HepG2 (cell line): ENCODE results near the gene XPR1. TPM values are rescaled to one million over a fixed set of nuclear protein-coding genes. Genes with fewer than 3 reads are reported as not detected.

Experiments
- CENPT ChIP-seq: sonication (generic); formaldehyde crosslinking; IDR thresholded peaks from 2 replicates; pipeline ENCODE4 v1.8.0; 2022; ENCODE audit warnings: low read depth, mild to moderate bottlenecking, moderate library complexity, missing genetic modification reagents
- MED13 ChIP-seq: sonication (generic); formaldehyde crosslinking; IDR thresholded peaks from 2 replicates; pipeline ENCODE4 v1.5.0; 2020; ENCODE audit warnings: missing genetic modification reagents
- SMYD3 ChIP-seq: sonication (generic); formaldehyde crosslinking; IDR thresholded peaks from 2 replicates; pipeline ENCODE4 v1.8.1; 2023; ENCODE audit warnings: mild to moderate bottlenecking, missing genetic modification reagents
- SOX13 ChIP-seq, 3 experiments: fragments of 450-650 bp in 1 of 3; sonication (generic) in 1 of 3; formaldehyde crosslinking in 1 of 3; IDR thresholded peaks in 2 of 3; conservative IDR thresholded peaks in 1 of 3; 2 replicates each; pipeline versions ENCODE4 v1.5.0 to v1.6.1; 2016 to 2020; ENCODE audit warnings: antibody characterized with exemption in 1 of 3, mild to moderate bottlenecking in 1 of 3, missing compliant biosample characterization in 1 of 3, missing genetic modification reagents in 1 of 3, moderate library complexity in 1 of 3
- ZNF256 ChIP-seq: sonication (generic); formaldehyde crosslinking; conservative IDR thresholded peaks from 2 replicates; pipeline ENCODE4 v1.4.0; 2020; ENCODE audit warnings: missing genetic modification reagents
- ZNF552 ChIP-seq: sonication (generic); formaldehyde crosslinking; IDR thresholded peaks from 2 replicates; pipeline ENCODE4 v1.9.0; 2022; ENCODE audit warnings: missing genetic modification reagents, mild to moderate bottlenecking, borderline replicate concordance
- ZNF83 ChIP-seq: sonication (generic); formaldehyde crosslinking; IDR thresholded peaks from 2 replicates; pipeline ENCODE4 v1.4.0; 2020; ENCODE audit warnings: missing genetic modification reagents, mild to moderate bottlenecking, borderline replicate concordance
- ZNF883 ChIP-seq: sonication (generic); formaldehyde crosslinking; IDR thresholded peaks from 2 replicates; pipeline ENCODE4 v1.5.1; 2020; ENCODE audit warnings: mild to moderate bottlenecking, missing genetic modification reagents; ENCODE audit errors: not compliant biosample characterization
- polyA plus RNA-seq, 8 experiments: library from polyadenylated mRNA; depleted of rRNA in 3 of 8; stranded (reverse) in 7 of 8; unstranded in 1 of 8; fragments of >200 nt; fragmentation: Illumina TruSeq in 4 of 8; extraction: Trizol in 4 of 8; gene quantifications; 2 replicates each; pipeline versions ENCODE4 v1.2.1 to v1.2.3, GENCODE V29; 2011 to 2016; ENCODE audit warnings: low read depth in 4 of 8, missing spikeins in 1 of 8, mixed read lengths in 1 of 8; ENCODE audit not compliant: insufficient read depth in 1 of 8
- total RNA-seq, 5 experiments: library from RNA; depleted of rRNA; stranded (reverse); fragments of >200 nt; fragmentation: Illumina TruSeq; extraction: Trizol; gene quantifications; 2 replicates each; pipeline ENCODE4 v1.2.3, GENCODE V29; 2016; ENCODE audit warnings: low read depth in 1 of 5
- TF ChIP-seq, protein P1 (sequence below), 2 experiments: fragments of 450-650 bp in 1 of 2; sonication (generic) in 1 of 2; formaldehyde crosslinking in 1 of 2; IDR thresholded peaks; 2 replicates each; pipeline versions ENCODE4 v1.6.1 to v1.8.0; 2016 to 2022; ENCODE audit warnings: antibody characterized with exemption in 1 of 2, mild to moderate bottlenecking in 1 of 2, missing genetic modification reagents in 1 of 2
- TF ChIP-seq, protein P2 (sequence below): sonication (generic); formaldehyde crosslinking; IDR thresholded peaks from 2 replicates; pipeline ENCODE4 v1.8.1; 2023; ENCODE audit warnings: mild to moderate bottlenecking, missing genetic modification reagents
- TF ChIP-seq, protein P3 (sequence below): sonication (generic); formaldehyde crosslinking; IDR thresholded peaks from 2 replicates; pipeline ENCODE4 v1.4.0; 2020; ENCODE audit warnings: mild to moderate bottlenecking, low read depth, missing genetic modification reagents
- TF ChIP-seq, protein P4 (sequence below): IDR thresholded peaks from 2 replicates; pipeline ENCODE4 v1.6.1; 2016; ENCODE audit warnings: mild to moderate bottlenecking, missing biosample characterization, missing genetic modification reagents
- TF ChIP-seq, protein P5 (sequence below): sonication (generic); formaldehyde crosslinking; conservative IDR thresholded peaks from 2 replicates; pipeline ENCODE4 v1.4.0; 2020; ENCODE audit warnings: missing genetic modification reagents
- TF ChIP-seq, protein P6 (sequence below): IDR thresholded peaks from 2 replicates; pipeline ENCODE4 v1.6.1; 2016

The XPR1 gene
- total and polyA plus RNA-seq, 2 of the 13 experiments (the other 11 are each of a cell fraction or from before 2014, with no cell fraction given): 22.3 to 23.6 TPM

DNA sequence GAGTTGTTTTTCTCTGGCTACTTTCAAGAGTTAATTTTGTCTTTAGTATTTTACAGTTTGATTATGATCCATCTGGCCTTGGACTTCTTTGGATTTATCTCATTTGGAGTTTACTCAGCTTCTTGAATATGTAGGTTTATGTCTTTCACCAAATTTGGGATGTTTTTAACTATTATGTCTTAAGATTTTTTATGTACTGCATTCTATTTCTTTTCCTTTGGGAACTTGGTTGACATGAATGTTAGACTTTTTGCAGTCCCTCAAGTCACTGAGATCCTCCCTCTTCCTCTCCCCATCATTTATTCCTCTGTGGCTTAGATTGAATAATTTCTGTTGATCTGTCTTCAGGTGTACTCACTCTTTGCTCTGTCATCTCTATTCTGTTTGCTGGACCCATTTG, 112.0 kb downstream of the XPR1 start (continued):
- TF ChIP-seq, protein P1, sequence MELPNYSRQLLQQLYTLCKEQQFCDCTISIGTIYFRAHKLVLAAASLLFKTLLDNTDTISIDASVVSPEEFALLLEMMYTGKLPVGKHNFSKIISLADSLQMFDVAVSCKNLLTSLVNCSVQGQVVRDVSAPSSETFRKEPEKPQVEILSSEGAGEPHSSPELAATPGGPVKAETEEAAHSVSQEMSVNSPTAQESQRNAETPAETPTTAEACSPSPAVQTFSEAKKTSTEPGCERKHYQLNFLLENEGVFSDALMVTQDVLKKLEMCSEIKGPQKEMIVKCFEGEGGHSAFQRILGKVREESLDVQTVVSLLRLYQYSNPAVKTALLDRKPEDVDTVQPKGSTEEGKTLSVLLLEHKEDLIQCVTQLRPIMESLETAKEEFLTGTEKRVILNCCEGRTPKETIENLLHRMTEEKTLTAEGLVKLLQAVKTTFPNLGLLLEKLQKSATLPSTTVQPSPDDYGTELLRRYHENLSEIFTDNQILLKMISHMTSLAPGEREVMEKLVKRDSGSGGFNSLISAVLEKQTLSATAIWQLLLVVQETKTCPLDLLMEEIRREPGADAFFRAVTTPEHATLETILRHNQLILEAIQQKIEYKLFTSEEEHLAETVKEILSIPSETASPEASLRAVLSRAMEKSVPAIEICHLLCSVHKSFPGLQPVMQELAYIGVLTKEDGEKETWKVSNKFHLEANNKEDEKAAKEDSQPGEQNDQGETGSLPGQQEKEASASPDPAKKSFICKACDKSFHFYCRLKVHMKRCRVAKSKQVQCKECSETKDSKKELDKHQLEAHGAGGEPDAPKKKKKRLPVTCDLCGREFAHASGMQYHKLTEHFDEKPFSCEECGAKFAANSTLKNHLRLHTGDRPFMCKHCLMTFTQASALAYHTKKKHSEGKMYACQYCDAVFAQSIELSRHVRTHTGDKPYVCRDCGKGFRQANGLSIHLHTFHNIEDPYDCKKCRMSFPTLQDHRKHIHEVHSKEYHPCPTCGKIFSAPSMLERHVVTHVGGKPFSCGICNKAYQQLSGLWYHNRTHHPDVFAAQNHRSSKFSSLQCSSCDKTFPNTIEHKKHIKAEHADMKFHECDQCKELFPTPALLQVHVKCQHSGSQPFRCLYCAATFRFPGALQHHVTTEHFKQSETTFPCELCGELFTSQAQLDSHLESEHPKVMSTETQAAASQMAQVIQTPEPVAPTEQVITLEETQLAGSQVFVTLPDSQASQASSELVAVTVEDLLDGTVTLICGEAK (IDR thresholded peaks at IDR 0.05): no peak
- TF ChIP-seq, protein P1 (CRISPR knock-in tag; IDR thresholded peaks at IDR 0.05): no peak
- no peak for TF ChIP-seq ZNF883 (CRISPR knock-in tag)
- no peak for TF ChIP-seq SMYD3 (CRISPR knock-in tag)
- TF ChIP-seq, protein P2, sequence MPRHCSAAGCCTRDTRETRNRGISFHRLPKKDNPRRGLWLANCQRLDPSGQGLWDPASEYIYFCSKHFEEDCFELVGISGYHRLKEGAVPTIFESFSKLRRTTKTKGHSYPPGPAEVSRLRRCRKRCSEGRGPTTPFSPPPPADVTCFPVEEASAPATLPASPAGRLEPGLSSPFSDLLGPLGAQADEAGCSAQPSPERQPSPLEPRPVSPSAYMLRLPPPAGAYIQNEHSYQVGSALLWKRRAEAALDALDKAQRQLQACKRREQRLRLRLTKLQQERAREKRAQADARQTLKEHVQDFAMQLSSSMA: no peak
- no peak for TF ChIP-seq CENPT (CRISPR knock-in tag)
- TF ChIP-seq MED13 (CRISPR knock-in tag): no peak
- TF ChIP-seq, protein P3, sequence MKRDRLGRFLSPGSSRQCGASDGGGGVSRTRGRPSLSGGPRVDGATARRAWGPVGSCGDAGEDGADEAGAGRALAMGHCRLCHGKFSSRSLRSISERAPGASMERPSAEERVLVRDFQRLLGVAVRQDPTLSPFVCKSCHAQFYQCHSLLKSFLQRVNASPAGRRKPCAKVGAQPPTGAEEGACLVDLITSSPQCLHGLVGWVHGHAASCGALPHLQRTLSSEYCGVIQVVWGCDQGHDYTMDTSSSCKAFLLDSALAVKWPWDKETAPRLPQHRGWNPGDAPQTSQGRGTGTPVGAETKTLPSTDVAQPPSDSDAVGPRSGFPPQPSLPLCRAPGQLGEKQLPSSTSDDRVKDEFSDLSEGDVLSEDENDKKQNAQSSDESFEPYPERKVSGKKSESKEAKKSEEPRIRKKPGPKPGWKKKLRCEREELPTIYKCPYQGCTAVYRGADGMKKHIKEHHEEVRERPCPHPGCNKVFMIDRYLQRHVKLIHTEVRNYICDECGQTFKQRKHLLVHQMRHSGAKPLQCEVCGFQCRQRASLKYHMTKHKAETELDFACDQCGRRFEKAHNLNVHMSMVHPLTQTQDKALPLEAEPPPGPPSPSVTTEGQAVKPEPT (CRISPR knock-in tag): no peak
- TF ChIP-seq ZNF83: no peak
- TF ChIP-seq, protein P4, sequence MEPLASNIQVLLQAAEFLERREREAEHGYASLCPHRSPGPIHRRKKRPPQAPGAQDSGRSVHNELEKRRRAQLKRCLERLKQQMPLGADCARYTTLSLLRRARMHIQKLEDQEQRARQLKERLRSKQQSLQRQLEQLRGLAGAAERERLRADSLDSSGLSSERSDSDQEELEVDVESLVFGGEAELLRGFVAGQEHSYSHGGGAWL (CRISPR knock-in tag): no peak
- TF ChIP-seq SOX13 (IDR thresholded peaks at IDR 0.05): no peak
- TF ChIP-seq SOX13 (CRISPR knock-in tag; conservative IDR thresholded peaks at IDR 0.05 in 1 of 2, IDR thresholded peaks at IDR 0.05 in 1 of 2): no peak
- TF ChIP-seq ZNF256 (CRISPR knock-in tag): no peak
- TF ChIP-seq, protein P5, sequence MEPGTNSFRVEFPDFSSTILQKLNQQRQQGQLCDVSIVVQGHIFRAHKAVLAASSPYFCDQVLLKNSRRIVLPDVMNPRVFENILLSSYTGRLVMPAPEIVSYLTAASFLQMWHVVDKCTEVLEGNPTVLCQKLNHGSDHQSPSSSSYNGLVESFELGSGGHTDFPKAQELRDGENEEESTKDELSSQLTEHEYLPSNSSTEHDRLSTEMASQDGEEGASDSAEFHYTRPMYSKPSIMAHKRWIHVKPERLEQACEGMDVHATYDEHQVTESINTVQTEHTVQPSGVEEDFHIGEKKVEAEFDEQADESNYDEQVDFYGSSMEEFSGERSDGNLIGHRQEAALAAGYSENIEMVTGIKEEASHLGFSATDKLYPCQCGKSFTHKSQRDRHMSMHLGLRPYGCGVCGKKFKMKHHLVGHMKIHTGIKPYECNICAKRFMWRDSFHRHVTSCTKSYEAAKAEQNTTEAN (CRISPR knock-in tag): no peak
- TF ChIP-seq ZNF552 (CRISPR knock-in tag): no peak
- TF ChIP-seq, protein P6, sequence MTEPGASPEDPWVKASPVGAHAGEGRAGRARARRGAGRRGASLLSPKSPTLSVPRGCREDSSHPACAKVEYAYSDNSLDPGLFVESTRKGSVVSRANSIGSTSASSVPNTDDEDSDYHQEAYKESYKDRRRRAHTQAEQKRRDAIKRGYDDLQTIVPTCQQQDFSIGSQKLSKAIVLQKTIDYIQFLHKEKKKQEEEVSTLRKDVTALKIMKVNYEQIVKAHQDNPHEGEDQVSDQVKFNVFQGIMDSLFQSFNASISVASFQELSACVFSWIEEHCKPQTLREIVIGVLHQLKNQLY (CRISPR knock-in tag): no peak
